Mesodermal cell (in vitro differentiated cells): ENCODE results near the gene ABCA4.
"Not testable (repeated sequence)": the region's sequence is repeated elsewhere in the genome, so short reads cannot be mapped to it uniquely, and the experiment has no call there.

Source experiments
- H3K27ac ChIP-seq: 2 replicates; pipeline ENCODE4 v1.7.0; 2013; ENCODE audit warnings: mild to moderate bottlenecking, low read depth, low read length, moderate library complexity; ENCODE audit not compliant: severe bottlenecking
- H3K36me3 ChIP-seq: 2 replicates; pipeline ENCODE4 v1.7.1; 2013; ENCODE audit warnings: mild to moderate bottlenecking, low read length, moderate library complexity; ENCODE audit not compliant: control insufficient read depth, insufficient read depth
- H3K4me1 ChIP-seq: one replicate; pipeline ENCODE4 v1.7.1; 2013; ENCODE audit warnings: mild to moderate bottlenecking, low read length; ENCODE audit not compliant: insufficient read depth, control insufficient read depth, poor library complexity, severe bottlenecking
- H3K4me3 ChIP-seq: 2 replicates; pipeline ENCODE4 v1.7.0; 2013; ENCODE audit warnings: low read length, control low read depth, mild to moderate bottlenecking; ENCODE audit not compliant: insufficient read depth, poor library complexity, severe bottlenecking; ENCODE audit errors: extremely low read depth
- H3K9me3 ChIP-seq: 2 replicates; pipeline ENCODE4 v1.7.1; 2013; ENCODE audit warnings: mild to moderate bottlenecking, low read length, moderate library complexity; ENCODE audit not compliant: control insufficient read depth
- WGBS, 2 experiments: methylation state at CpG; one replicate each; pipeline ENCODE4 v1.1.5; 2013; ENCODE audit warnings: missing lambda C conversion rate in 2 of 2; ENCODE audit not compliant: insufficient coverage in 2 of 2; 5-methylcytosine and 5-hydroxymethylcytosine counted together

ABCA4 gene

DNA sequence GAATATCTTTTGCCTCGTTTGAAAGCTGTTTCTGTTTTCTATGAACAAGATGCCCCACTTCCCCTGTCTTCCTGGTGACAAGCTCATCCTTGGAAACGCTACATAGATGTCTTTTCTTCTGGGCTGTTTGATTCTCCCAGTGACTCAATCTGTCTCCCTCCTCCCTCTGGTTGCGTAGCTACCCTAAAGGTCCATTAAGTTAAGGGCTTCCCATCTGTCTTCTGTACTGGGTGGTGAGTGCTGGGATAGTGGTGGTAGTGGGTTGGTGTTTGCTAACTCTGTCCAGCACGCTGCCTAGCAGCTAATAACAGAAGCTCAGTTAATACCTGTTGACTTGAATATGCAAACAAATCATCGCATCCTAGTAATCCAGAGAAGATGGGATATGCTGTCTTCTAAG, 161.5 kb downstream of the ABCA4 start:
- Histone ChIP-seq H3K36me3 (no peaks in the 10 kb centered on the region), H3K27ac (no peak overlapping the region), H3K9me3 (peaks cover 15% of the 10 kb centered on the region), H3K4me3 (no peak overlapping the region), H3K4me1 (no peaks in the 10 kb centered on the region)
- 77 to 93% methylated on average over 2 to 3 of the region's 5 CpGs for WGBS, 2 experiments

DNA sequence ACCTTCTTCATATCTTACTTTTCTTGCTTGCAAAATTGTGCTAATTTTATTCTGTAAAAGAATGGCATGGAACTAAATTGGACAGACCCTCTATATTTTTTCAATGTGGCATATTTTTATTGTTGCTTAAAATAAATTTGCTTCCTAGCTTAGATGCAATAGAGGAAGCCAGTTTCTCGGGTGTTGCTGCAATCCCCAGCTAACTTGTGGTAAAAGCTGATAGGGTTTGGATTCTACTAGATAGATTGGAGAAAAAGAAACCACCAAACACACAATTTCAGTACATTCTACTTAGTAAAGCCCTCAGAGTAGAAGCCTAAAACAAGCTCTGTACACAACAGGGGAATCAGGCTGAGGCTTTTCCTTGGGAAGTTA, 162.2 kb downstream of the ABCA4 start:
- WGBS, 2 experiments, result no CpG with 5 or more reads among the region's 1 CpG
- Histone ChIP-seq H3K4me3 (no peak overlapping the region), H3K36me3 (no peaks in the 10 kb centered on the region), H3K27ac (no peak overlapping the region), H3K9me3 (peaks cover 15% of the 10 kb centered on the region), H3K4me1 (no peaks in the 10 kb centered on the region)

GRCh38 chr1:93958032-93958725, 162.8 kb downstream of the ABCA4 start:
- H3K4me1 ChIP-seq, result no peaks in the 10 kb centered on the region
- H3K9me3 ChIP-seq, result peaks cover 15% of the 10 kb centered on the region
- no peaks in the 10 kb centered on the region for H3K36me3 ChIP-seq
- WGBS, 2 experiments, result 69 to 91% methylated on average over 1 of the region's 1 CpG
- H3K4me3 ChIP-seq, result no peak overlapping the region
- H3K27ac ChIP-seq, result no peak overlapping the region

DNA sequence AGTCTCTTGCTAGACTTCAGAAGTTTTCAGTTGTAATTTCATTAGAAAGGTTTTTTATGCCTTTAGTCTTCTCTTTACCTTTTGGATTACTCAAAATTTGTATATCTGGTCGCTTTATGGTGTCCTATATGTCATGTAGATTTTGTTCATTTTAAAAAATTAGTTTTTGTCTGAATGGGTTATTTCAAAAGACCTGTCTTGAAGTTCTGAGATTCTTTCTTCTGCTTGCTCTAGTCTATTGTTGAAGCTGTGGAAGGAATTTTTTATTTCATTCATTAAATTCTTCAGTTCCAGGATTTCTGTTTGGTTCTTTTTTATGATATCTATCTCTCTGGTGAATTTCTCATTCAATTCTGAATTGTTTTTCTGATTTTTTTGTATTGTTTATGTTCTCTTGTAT, 165.2 kb downstream of the ABCA4 start:
- H3K36me3 ChIP-seq, result no peaks in the 10 kb centered on the region
- no peak overlapping the region for H3K4me3 ChIP-seq
- WGBS, 2 experiments, result no CpG with 5 or more reads among the region's 1 CpG
- H3K9me3 ChIP-seq, result peaks cover 19% of the 10 kb centered on the region
- no peak overlapping the region for H3K27ac ChIP-seq
- H3K4me1 ChIP-seq, result no peaks in the 10 kb centered on the region

DNA sequence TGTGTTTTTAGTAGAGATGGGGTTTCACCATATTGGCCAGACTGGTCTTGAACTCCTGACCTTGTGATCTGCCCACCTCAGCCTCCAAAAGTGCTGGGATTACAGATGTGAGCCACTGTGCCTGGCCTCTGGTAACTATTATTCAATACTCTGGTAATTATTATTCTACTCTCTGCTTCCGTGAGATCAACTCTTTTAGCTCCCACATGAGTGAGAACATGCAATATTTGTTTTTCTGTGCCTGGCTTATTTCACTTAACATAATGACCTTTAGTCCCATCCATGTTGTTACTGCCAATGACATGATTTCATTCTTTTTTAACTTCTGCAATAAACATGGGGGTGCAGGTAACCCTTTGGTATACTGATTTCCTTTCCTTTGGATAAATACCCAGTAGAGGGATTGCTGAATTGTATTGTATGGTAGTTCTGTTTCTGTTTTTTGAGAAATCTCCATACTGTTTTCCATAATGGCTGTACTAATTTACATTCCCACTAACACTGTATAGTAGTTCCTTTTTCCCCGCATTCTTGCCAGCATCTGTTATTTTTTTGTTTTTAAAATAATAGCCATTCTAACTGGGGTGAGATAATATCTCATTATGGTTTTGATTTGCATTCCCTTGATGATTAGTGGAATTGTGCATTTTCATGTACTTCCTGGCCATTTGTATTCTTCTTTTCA, 173.8 kb downstream of the ABCA4 start:
- H3K9me3 ChIP-seq, H3K36me3 ChIP-seq, H3K4me3 ChIP-seq, H3K4me1 ChIP-seq, H3K27ac ChIP-seq: not testable (repeated sequence)
- 100% methylated on average over 1 of the region's 2 CpGs for WGBS, 2 experiments
